Cardiac fibroblast (primary cell): Measurements from ENCODE around the gene IL3RA.
"Not testable (repeated sequence)": the region's sequence is repeated elsewhere in the genome, so short reads cannot be mapped to it uniquely, and the experiment has no call there.

Source experiments
- DNase-seq, 2 donors: peaks; one replicate each; pipeline versions ENCODE4 v3.0.0 to v3.0.0-alpha.2; 2010; ENCODE audit warnings: low read depth in 2 of 2
- H3K4me3 ChIP-seq, 2 donors: replicated peaks in 1 of 2; 1 replicate in 1 of 2; 2 replicates in 1 of 2; pipeline ENCODE4 v1.5.1; 2011; ENCODE audit warnings: low read depth in 2 of 2, low read length in 2 of 2, mild to moderate bottlenecking in 2 of 2, moderate library complexity in 1 of 2
- TF ChIP-seq, protein P1 (sequence below): IDR thresholded peaks from one replicate; pipeline ENCODE4 v1.5.1; 2011; ENCODE audit warnings: low read depth, mild to moderate bottlenecking, low read length, inconsistent platforms

Gene IL3RA

DNA sequence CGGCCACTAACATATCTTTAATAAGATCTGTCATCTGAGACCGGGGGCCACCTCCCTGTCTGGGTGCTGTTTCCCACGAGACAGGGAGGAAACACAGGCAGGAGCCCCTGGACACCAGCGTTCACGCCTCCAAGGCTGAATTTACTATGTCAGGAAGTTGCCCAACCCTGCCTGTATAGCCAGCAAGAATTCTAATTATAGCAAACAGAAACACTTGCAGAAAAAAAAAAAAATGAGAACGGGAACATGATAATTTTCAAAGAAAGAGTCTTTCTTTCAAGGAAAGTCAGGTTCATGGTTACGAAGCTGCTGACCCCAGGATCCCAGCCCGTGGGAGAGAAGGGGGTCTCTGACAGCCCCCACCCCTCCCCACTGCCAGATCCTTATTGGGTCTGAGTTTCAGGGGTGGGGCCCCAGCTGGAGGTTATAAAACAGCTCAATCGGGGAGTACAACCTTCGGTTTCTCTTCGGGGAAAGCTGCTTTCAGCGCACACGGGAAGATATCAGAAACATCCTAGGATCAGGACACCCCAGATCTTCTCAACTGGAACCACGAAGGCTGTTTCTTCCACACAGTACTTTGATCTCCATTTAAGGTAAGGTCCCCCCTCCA lies at the start of gene IL3RA:
Gene IL3RA (plus strand): TSS at position 455 of the 613 bp plus-strand sequence. CDS start 4,981 bp downstream, outside the sequence.
- DNase-seq = peak; percentile 25 to 40
- TF ChIP-seq, protein P1, sequence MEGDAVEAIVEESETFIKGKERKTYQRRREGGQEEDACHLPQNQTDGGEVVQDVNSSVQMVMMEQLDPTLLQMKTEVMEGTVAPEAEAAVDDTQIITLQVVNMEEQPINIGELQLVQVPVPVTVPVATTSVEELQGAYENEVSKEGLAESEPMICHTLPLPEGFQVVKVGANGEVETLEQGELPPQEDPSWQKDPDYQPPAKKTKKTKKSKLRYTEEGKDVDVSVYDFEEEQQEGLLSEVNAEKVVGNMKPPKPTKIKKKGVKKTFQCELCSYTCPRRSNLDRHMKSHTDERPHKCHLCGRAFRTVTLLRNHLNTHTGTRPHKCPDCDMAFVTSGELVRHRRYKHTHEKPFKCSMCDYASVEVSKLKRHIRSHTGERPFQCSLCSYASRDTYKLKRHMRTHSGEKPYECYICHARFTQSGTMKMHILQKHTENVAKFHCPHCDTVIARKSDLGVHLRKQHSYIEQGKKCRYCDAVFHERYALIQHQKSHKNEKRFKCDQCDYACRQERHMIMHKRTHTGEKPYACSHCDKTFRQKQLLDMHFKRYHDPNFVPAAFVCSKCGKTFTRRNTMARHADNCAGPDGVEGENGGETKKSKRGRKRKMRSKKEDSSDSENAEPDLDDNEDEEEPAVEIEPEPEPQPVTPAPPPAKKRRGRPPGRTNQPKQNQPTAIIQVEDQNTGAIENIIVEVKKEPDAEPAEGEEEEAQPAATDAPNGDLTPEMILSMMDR = no peak
- peak within 1 kb of the TSS; percentile 21 to 25 for H3K4me3 ChIP-seq

DNA sequence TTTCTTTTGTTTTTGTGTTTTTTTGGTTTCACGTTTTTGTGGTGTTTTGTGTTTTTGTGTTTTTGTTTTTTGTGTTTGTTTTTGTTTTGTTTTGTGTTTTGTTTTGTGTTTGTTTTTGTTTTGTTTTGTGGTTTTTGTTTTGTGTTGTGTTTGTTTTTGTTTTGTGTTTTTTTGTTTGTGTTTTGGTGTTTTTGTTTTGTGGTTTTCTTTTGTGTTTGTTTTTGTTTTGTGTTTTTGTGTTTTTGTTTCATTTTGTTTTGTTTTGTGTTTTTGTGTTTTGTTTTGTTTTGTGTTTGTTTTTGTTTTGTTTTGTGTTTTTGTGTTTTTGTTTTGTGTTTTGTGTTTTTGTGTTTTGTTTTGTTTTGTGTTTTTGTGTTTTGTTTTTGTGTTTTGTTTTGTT lies 47.0 kb upstream of the IL3RA start:
- DNase-seq = no peak
- H3K4me3 ChIP-seq = no peak overlapping the region
- TF ChIP-seq, protein P1 = no peak

DNA sequence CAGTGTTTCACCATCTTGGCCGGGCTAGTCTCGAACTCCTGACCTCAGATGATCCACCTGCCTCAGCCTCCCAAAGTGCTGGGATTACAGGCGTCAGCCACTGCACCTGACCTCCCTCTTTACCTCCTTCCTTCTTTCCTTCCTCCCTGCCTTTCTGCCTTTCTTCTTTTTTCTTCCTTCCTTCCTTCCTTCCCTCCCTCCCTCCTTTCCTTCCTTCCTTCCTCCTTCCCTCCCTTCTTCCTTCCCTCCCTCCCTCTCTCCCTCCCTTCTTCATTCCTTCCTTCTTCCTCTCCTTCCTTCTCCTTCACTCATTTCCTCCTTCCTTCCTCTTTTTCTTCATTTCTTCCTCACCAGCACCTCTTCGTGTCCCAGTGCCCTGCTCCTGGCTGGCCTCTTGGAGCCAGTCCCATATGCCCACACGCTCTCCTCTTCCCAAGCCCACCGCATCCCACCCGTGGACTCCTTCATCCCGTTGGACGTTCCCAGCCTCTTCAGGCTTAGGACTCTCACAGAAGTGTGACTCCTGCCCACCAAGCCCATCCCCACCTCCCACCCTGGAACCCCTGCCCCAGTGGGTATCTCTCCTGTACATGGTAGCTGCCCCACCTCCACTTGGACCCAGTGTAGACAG lies 45.4 kb upstream of the IL3RA start:
- TF ChIP-seq, protein P1 = no peak
- no peak for DNase-seq

DNA sequence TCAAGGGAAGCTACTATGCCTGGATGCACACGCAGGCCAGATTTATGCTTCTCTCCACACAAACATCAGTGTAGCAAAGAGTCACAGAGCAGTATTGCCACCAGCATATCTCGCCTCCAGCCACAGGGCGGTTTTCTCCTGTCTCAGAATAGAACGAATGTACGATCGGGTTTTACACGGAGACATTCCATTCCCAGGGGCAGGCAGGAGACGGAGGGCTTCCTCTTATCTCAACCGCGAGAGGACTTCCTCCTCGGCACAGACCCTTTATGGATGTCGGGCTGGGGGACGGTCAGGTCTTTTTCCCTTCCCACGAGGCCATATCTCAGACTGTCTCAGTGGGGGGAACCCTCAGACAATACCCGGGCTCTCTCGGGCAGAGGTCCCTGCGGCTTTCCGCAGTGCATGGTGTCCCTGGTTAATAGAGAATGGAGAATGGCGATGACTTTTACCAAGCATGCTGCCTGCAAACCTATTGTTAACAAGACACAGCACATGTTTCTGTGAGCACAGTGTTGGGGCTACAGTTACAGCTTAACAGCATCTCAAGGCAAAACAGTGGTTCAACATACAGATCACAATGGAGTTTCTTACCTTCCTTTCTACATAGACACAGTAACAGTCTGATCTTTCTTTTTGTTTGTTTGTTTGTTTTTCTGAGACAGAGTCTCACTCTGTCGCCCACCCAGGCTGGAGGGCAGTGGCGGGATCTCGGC lies 43.9 kb upstream of the IL3RA start:
- H3K4me3 ChIP-seq = no peak overlapping the region
- DNase-seq = no peak
- TF ChIP-seq, protein P1 = no peak

More for the DNA sequence above, 45.4 kb upstream of the IL3RA start:
- H3K4me3 ChIP-seq = no peak overlapping the region

DNA sequence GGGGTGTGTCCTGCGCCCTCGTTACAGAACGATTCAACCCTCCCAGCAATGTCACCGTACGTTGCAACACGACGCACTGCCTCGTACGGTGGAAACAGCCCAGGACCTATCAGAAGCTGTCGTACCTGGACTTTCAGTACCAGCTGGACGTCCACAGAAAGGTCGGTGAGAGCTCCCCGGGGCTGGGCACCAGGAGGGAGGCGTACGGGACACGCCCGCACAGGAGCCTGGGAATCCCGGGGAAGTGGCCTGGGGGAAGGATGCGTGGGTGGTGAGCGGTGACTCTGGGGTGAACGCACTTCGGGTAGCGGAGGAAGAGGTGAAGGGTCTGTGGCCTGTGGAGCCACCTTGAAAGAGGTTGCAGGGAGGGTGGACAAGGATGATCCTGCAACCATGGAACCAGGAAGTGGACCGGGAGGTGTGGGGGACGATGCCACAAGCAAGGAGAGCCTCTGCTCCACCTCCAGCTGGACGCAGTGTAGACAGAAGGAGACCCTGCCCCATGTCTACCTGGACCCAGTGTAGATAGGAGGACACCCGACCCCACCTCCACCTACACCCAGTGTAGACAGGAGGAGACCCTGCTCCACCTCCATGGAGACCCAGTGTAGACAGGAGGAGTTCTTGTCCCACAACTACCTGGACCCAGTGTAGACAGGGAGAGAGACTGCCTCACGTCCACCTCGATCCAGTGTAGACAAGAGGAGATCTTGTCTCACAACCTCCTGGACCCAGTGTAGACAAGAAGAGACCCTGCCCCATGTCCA lies 42.1 kb upstream of the IL3RA start:
- no peak overlapping the region for H3K4me3 ChIP-seq
- TF ChIP-seq, protein P1 = no peak
- no peak for DNase-seq

DNA sequence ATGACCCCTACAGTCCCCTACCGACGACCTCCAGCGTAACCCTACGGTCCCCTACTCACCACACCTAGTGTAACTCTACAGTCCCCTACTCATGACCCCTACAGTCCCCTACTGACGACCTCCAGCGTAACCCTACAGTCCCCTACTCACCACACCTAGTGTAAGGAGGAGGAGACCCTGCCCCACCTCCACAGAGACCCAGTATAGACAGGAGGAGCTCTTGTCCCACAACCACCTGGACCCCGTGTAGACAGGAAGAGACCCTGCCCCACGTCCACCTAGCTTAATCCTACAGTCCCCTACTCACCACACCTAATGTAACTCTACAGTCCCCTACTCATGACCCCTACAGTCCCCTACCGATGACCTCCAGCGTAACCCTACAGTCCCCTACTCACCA lies 41.0 kb upstream of the IL3RA start:
- TF ChIP-seq, protein P1 = no peak
- no peak overlapping the region for H3K4me3 ChIP-seq
- no peak for DNase-seq

DNA sequence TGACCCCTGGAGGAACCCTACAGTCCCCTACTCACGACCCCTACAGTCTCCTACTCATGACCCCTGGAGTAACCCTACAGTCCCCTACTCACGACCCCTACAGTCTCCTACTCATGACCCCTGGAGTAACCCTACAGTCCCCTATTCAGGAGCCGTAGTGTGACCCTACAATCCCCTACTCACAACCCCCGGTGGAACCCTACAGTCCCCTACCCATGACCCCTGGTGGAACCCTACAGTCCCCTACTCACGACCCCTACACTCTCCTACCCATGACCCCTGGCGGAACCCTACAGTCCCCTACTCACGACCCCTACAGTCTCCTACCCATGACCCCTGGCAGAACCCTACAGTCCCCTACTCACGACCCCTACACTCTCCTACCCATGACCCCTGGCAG lies 39.0 kb upstream of the IL3RA start:
- DNase-seq, H3K4me3 ChIP-seq: not testable (repeated sequence)
